Neural progenitor cell (in vitro differentiated cells): ENCODE data around the gene OR8S1.
"Not testable (repeated sequence)": the region's sequence is repeated elsewhere in the genome, so short reads cannot be mapped to it uniquely, and the experiment has no call there.

Experiments used
- CTCF ChIP-seq: fragments of 200-600 bp; sonication (generic); IDR thresholded peaks from 2 replicates; pipeline ENCODE4 v1.5.1; 2017; ENCODE audit warnings: antibody characterized with exemption, mild to moderate bottlenecking
- EZH2 ChIP-seq: fragments of 200-600 bp; sonication (generic); IDR thresholded peaks from 2 replicates; pipeline ENCODE4 v1.6.1; 2017; ENCODE audit warnings: antibody characterized with exemption, mild to moderate bottlenecking, moderate library complexity

- TF ChIP-seq CTCF, EZH2: not testable (repeated sequence)
Measured at GRCh38 chr12:48506836-48507235, 18.6 kb upstream of the OR8S1 start.
